ENCODE measurements around the gene ACTR2. TPM values are rescaled to one million over a fixed set of nuclear protein-coding genes. Genes with fewer than 3 reads are reported as not detected.
A peak's percentile ranks its signal among the peaks of the same experiment; 100 is the strongest.

Gene ACTR2
- total and polyA plus RNA-seq, 7 donors, result 38.9 to 99.0 (median 84.1) TPM

GRCh38 chr2:65277791-65278483 lies 50.3 kb downstream of the ACTR2 start:
- peaks cover 0 to 7% (median 0%) of the 10 kb centered on the region in 3 donors for H3K27me3 ChIP-seq (ENCODE audit: insufficient read depth in 3 of 3, low read length in 2 of 3)
- H3K9me3 ChIP-seq, result no peaks in the 10 kb centered on the region
- ATAC-seq, result peak in 3 of 4 donors; percentile 32 to 69 (median 49)
- peaks cover 2 to 9% of the 10 kb centered on the region in 2 donors for H3K36me3 ChIP-seq (ENCODE audit: insufficient read depth in 1 of 2, low read depth in 1 of 2)
- H3K4me1 ChIP-seq, result peaks cover 6% of the 10 kb centered on the region
- H3K27ac ChIP-seq, result no peak overlapping the region
- intact Hi-C loops (cut with DNase I), result loop anchor here in 1 of 2 donors (5.0 kb wide), 1 partner anchor 144 kb away; no protein-coding TSS in a partner anchor
- no peak overlapping the region for H3K4me3 ChIP-seq
- WGBS, 3 donors, result 66 to 76% (median 71%) methylated on average over 5 of the region's 5 CpGs
- TF ChIP-seq, protein P1, sequence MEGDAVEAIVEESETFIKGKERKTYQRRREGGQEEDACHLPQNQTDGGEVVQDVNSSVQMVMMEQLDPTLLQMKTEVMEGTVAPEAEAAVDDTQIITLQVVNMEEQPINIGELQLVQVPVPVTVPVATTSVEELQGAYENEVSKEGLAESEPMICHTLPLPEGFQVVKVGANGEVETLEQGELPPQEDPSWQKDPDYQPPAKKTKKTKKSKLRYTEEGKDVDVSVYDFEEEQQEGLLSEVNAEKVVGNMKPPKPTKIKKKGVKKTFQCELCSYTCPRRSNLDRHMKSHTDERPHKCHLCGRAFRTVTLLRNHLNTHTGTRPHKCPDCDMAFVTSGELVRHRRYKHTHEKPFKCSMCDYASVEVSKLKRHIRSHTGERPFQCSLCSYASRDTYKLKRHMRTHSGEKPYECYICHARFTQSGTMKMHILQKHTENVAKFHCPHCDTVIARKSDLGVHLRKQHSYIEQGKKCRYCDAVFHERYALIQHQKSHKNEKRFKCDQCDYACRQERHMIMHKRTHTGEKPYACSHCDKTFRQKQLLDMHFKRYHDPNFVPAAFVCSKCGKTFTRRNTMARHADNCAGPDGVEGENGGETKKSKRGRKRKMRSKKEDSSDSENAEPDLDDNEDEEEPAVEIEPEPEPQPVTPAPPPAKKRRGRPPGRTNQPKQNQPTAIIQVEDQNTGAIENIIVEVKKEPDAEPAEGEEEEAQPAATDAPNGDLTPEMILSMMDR (IDR thresholded peaks at IDR 0.05), result no peak
- DNase-seq, result no peak

GRCh38 chr2:65278531-65278981 lies 50.9 kb downstream of the ACTR2 start:
- intact Hi-C loops (cut with DNase I), result loop anchor here in 1 of 2 donors (5.0 kb wide), 1 partner anchor 144 kb away; no protein-coding TSS in a partner anchor
- peaks cover 6% of the 10 kb centered on the region for H3K4me1 ChIP-seq
- peaks cover 0 to 3% of the 10 kb centered on the region in 2 donors for H3K36me3 ChIP-seq (ENCODE audit: insufficient read depth in 1 of 2, low read depth in 1 of 2)
- H3K27me3 ChIP-seq (ENCODE audit: insufficient read depth in 3 of 3, low read length in 2 of 3), result peaks cover 0 to 7% (median 0%) of the 10 kb centered on the region in 3 donors
- WGBS, 3 donors, result 14 to 20% (median 16%) methylated on average over 6 of the region's 6 CpGs
- TF ChIP-seq, protein P1 (IDR thresholded peaks at IDR 0.05), result no peak
- H3K4me3 ChIP-seq, result no peak overlapping the region
- DNase-seq (no peak), ATAC-seq (no peak)
- no peak overlapping the region for H3K27ac ChIP-seq
- H3K9me3 ChIP-seq, result no peaks in the 10 kb centered on the region

DNA sequence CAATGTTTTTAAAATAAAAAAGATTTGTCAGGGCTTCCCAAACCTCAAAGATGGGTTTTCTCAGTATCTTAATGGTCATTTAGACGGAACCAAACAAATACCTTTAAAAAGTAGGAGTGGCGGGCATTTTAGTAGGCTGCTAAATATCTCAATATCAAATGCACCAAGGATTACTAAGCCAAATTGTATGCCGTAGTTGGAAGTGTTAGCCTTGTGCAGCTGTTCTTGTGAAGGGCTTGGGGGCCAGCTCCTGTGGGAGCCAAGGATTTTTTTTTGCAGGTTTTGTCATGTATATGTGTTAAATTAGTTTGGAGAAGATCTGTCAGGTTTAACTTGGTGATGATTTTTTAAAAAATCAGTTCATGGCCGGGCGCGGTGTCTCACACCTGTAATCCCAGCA lies 52.1 kb downstream of the ACTR2 start:
- DNase-seq (no peak), ATAC-seq (no peak)
- Histone ChIP-seq H3K9me3 (no peaks in the 10 kb centered on the region), H3K27ac (no peak overlapping the region), H3K4me1 (peaks cover 6% of the 10 kb centered on the region), H3K27me3 (ENCODE audit: insufficient read depth in 3 of 3, low read length in 2 of 3) (peaks cover 0 to 7% (median 0%) of the 10 kb centered on the region in 3 donors), H3K36me3 (ENCODE audit: insufficient read depth in 1 of 2, low read depth in 1 of 2) (no peaks in the 10 kb centered on the region), H3K4me3 (no peak overlapping the region)
- intact Hi-C loops (cut with DNase I), result loop anchor here in 1 of 2 donors (5.0 kb wide), 1 partner anchor 143 kb away; no protein-coding TSS in a partner anchor
- TF ChIP-seq, protein P1 (IDR thresholded peaks at IDR 0.05), result no peak
- WGBS, 3 donors, result 26 to 39% (median 31%) methylated on average over 6 of the region's 6 CpGs

DNA sequence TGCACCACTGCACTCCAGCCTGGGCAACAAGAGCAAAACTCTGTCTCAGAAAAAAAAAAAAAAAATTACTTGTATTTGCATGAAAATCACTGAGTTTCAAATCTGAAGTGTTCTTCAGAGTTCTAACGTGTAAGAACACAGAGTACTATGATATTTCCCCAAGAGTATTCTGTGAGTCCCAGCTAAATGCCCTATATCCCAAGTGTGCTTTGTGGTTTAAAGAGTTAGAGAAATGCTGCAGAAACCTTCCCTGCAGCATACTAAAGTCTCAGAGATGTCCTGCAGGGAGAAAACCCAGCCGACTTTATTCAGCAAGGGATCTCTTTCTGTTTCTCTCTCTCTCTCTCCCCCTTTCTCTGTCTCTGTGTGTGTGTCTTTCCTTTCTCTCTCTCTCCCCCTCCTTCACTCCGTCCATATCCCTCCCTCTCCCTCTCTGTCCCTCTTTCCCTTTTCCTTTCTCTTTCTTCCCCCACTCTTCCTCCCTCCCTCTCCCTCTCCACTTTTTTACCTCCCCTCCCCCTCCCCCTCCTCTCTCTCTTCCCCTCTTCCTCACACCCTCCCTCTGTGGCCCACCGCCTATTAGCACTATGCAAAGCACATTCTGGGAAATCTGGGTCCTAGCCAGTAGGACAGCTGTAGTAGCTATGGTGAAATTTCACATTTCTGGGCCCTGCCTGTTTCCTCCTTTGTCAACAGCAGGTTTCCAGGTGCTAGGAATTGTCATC lies 54.2 kb downstream of the ACTR2 start:
- no peak overlapping the region for H3K27ac ChIP-seq
- H3K4me1 ChIP-seq, result peaks cover 6% of the 10 kb centered on the region
- H3K36me3 ChIP-seq (ENCODE audit: insufficient read depth in 1 of 2, low read depth in 1 of 2), result no peaks in the 10 kb centered on the region
- TF ChIP-seq, protein P1 (IDR thresholded peaks at IDR 0.05), result no peak
- WGBS, 3 donors, result 18 to 19% (median 18%) methylated on average over 4 of the region's 4 CpGs
- intact Hi-C loops (cut with DNase I), result no loop called here
- no peak overlapping the region for H3K4me3 ChIP-seq
- H3K27me3 ChIP-seq (ENCODE audit: insufficient read depth in 3 of 3, low read length in 2 of 3), result peaks cover 0 to 7% (median 0%) of the 10 kb centered on the region in 3 donors
- no peaks in the 10 kb centered on the region for H3K9me3 ChIP-seq
- ATAC-seq, result peak in 3 of 4 donors; percentile 53 to 67 (median 63)
- DNase-seq, result peak in 1 of 2 donors; percentile 62

Measured in psoas muscle (tissue), 8 donors.